Activated CD8-positive, alpha-beta memory T cell treated with anti-CD3 and anti-CD28 coated beads, Interleukin-2, amount 10 ng/mL, durations not matched to agents 7 days and 5 days (primary cell): ENCODE measurements around the gene PLEKHO2. TPM values are rescaled to one million over a fixed set of nuclear protein-coding genes. Genes with fewer than 3 reads are reported as not detected.

Experiments
- total RNA-seq, 2 experiments: library from RNA; stranded (reverse); gene quantifications; one replicate each; pipeline ENCODE4 v1.2.3, GENCODE V29; 2021

Gene PLEKHO2
- total RNA-seq, 2 experiments from 2014 or later: 27.8 to 28.4 TPM

Other genes starting within 250 kb of the PLEKHO2 start
- not detected for gene RBPMS2, start 66.3 kb upstream of the PLEKHO2 start, total RNA-seq
- 10 to 100 TPM; 59.5 to 85.5 TPM for gene PIF1, start 16.3 kb upstream of the PLEKHO2 start, total RNA-seq
- gene ANKDD1A, start 70.0 kb downstream of the PLEKHO2 start, total RNA-seq: 10 to 100 TPM; 13.4 to 24.4 TPM
- 10 to 100 TPM; 56.0 to 60.4 TPM for gene SPG21, start 148.0 kb downstream of the PLEKHO2 start, total RNA-seq
- gene MTFMT, start 187.7 kb downstream of the PLEKHO2 start, total RNA-seq: 10 to 100 TPM; 20.2 to 22.8 TPM
- not detected for gene SLC51B, start 203.5 kb downstream of the PLEKHO2 start, total RNA-seq
- not detected for gene RASL12, start 226.1 kb downstream of the PLEKHO2 start, total RNA-seq
- not detected for gene KBTBD13, start 234.8 kb downstream of the PLEKHO2 start, total RNA-seq